ENCODE measurements around the gene SORCS2. TPM values are rescaled to one million over a fixed set of nuclear protein-coding genes. Genes with fewer than 3 reads are reported as not detected.

SORCS2 gene
- total and polyA plus RNA-seq, 2 of the 13 experiments (the other 11 are each of a cell fraction or from before 2014, with no cell fraction given), result 0.82 to 1.0 TPM

DNA sequence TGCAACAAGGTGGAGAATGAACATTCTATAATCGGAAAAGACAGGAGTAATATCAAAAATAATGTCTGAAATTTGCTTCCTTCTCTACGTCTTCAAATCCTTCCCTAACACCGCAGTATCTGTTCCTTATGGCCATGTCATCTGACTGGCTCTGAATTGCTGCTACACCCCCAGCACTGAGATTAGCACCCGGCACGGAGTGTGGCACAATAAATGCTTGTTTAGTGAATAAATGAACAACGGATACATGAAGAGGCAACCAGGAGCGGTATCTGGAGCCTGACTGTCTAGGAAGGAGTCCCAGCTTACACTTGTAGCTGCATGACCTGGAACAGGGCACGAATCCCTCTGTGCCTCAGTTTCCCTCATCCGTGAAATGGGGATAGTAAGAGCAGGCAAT, 583.1 kb downstream of the SORCS2 start:
- no peak for DNase-seq (ENCODE audit: low spot score)
- no peaks in the 10 kb centered on the region for H3K9me3 ChIP-seq (ENCODE audit: low read length)
- H3K4me1 ChIP-seq (ENCODE audit: insufficient read depth, low read length), result peaks cover 67% of the 10 kb centered on the region
- in situ Hi-C loops (cut with HindIII; ENCODE audit: extremely low pct_ligation_motif_present, low pct_unique_long_range_greater_than_20kb), result no loop called here
- H3K27ac ChIP-seq (ENCODE audit: extremely low read length, insufficient read depth, low read length), result no peak overlapping the region
- no peak for ATAC-seq
- H3K4me3 ChIP-seq (replicated peaks in 1 of 3; ENCODE audit: insufficient read depth in 1 of 3, low read depth in 2 of 3, low read length in 3 of 3), result no peak overlapping the region
- ChIA-PET CTCF (ENCODE audit: low intra/inter-chr PET ratio, low total read pairs) (no interaction called here), POLR2A (no interaction called here)
- TF ChIP-seq, protein P1, sequence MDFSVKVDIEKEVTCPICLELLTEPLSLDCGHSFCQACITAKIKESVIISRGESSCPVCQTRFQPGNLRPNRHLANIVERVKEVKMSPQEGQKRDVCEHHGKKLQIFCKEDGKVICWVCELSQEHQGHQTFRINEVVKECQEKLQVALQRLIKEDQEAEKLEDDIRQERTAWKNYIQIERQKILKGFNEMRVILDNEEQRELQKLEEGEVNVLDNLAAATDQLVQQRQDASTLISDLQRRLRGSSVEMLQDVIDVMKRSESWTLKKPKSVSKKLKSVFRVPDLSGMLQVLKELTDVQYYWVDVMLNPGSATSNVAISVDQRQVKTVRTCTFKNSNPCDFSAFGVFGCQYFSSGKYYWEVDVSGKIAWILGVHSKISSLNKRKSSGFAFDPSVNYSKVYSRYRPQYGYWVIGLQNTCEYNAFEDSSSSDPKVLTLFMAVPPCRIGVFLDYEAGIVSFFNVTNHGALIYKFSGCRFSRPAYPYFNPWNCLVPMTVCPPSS (IDR thresholded peaks at IDR 0.05), result no peak
- TF ChIP-seq, protein P2, sequence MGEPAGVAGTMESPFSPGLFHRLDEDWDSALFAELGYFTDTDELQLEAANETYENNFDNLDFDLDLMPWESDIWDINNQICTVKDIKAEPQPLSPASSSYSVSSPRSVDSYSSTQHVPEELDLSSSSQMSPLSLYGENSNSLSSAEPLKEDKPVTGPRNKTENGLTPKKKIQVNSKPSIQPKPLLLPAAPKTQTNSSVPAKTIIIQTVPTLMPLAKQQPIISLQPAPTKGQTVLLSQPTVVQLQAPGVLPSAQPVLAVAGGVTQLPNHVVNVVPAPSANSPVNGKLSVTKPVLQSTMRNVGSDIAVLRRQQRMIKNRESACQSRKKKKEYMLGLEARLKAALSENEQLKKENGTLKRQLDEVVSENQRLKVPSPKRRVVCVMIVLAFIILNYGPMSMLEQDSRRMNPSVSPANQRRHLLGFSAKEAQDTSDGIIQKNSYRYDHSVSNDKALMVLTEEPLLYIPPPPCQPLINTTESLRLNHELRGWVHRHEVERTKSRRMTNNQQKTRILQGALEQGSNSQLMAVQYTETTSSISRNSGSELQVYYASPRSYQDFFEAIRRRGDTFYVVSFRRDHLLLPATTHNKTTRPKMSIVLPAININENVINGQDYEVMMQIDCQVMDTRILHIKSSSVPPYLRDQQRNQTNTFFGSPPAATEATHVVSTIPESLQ (CRISPR knock-in tag; conservative IDR thresholded peaks at IDR 0.05), result no peak
- TF ChIP-seq TOE1 (CRISPR knock-in tag; IDR thresholded peaks at IDR 0.05) (no peak), SP5 (CRISPR knock-in tag; IDR thresholded peaks at IDR 0.05; ENCODE audit: borderline replicate concordance, low read depth) (no peak), TRIM24 (CRISPR knock-in tag; IDR thresholded peaks at IDR 0.05) (no peak), RELA (CRISPR knock-in tag; IDR thresholded peaks at IDR 0.05) (no peak), PPARG (CRISPR knock-in tag; conservative IDR thresholded peaks at IDR 0.05) (no peak), PHF21A (CRISPR knock-in tag; IDR thresholded peaks at IDR 0.05) (no peak), ZNF317 (CRISPR knock-in tag; IDR thresholded peaks at IDR 0.05) (no peak), FOXC1 (CRISPR knock-in tag; IDR thresholded peaks at IDR 0.05; ENCODE audit: borderline replicate concordance) (no peak), NBN (conservative IDR thresholded peaks at IDR 0.05) (no peak), ZNF619 (CRISPR knock-in tag; IDR thresholded peaks at IDR 0.05) (no peak)
- TF ChIP-seq, protein P3, sequence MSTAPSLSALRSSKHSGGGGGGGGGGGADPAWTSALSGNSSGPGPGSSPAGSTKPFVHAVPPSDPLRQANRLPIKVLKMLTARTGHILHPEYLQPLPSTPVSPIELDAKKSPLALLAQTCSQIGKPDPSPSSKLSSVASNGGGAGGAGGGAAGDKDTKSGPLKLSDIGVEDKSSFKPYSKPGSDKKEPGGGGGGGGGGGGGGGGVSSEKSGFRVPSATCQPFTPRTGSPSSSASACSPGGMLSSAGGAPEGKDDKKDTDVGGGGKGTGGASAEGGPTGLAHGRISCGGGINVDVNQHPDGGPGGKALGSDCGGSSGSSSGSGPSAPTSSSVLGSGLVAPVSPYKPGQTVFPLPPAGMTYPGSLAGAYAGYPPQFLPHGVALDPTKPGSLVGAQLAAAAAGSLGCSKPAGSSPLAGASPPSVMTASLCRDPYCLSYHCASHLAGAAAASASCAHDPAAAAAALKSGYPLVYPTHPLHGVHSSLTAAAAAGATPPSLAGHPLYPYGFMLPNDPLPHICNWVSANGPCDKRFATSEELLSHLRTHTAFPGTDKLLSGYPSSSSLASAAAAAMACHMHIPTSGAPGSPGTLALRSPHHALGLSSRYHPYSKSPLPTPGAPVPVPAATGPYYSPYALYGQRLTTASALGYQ (CRISPR knock-in tag; IDR thresholded peaks at IDR 0.05), result no peak
- TF ChIP-seq, protein P4, sequence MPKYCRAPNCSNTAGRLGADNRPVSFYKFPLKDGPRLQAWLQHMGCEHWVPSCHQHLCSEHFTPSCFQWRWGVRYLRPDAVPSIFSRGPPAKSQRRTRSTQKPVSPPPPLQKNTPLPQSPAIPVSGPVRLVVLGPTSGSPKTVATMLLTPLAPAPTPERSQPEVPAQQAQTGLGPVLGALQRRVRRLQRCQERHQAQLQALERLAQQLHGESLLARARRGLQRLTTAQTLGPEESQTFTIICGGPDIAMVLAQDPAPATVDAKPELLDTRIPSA (CRISPR knock-in tag; IDR thresholded peaks at IDR 0.05; ENCODE audit: borderline replicate concordance), result no peak
- TF ChIP-seq, protein P5, sequence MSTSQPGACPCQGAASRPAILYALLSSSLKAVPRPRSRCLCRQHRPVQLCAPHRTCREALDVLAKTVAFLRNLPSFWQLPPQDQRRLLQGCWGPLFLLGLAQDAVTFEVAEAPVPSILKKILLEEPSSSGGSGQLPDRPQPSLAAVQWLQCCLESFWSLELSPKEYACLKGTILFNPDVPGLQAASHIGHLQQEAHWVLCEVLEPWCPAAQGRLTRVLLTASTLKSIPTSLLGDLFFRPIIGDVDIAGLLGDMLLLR (CRISPR knock-in tag; IDR thresholded peaks at IDR 0.05), result no peak
- TF ChIP-seq, protein P6, sequence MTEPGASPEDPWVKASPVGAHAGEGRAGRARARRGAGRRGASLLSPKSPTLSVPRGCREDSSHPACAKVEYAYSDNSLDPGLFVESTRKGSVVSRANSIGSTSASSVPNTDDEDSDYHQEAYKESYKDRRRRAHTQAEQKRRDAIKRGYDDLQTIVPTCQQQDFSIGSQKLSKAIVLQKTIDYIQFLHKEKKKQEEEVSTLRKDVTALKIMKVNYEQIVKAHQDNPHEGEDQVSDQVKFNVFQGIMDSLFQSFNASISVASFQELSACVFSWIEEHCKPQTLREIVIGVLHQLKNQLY (CRISPR knock-in tag; IDR thresholded peaks at IDR 0.05), result no peak
- BruUV-seq (replicated peaks), result no TSS peak
- WGBS (ENCODE audit: low lambda C conversion rate), result 94% methylated on average over 9 of the region's 9 CpGs
- H2AFZ ChIP-seq (ENCODE audit: low read length), result no peak overlapping the region
- no peaks in the 10 kb centered on the region for H3K27me3 ChIP-seq (ENCODE audit: control insufficient read depth in 1 of 2, insufficient read depth in 2 of 2, low read length in 2 of 2)
- intact Hi-C loops (cut with micrococcal nuclease; ENCODE audit: unreplicated experiment), result no loop called here
- H3K9ac ChIP-seq (ENCODE audit: insufficient read depth, low read depth, low read length), result no peak overlapping the region
- H4K20me1 ChIP-seq (ENCODE audit: insufficient read depth, low read length), result no peaks in the 10 kb centered on the region
- peaks cover 6 to 28% of the 10 kb centered on the region in 2 experiments; a peak in 4 of 5 replicates for H3K36me3 ChIP-seq (replicated peaks in 1 of 2; ENCODE audit: control insufficient read depth in 1 of 2, insufficient read depth in 2 of 2, low read length in 2 of 2)
- H3K4me2 ChIP-seq (ENCODE audit: low read depth, low read length), result no peak overlapping the region
- no peak for FAIRE-seq
- no peaks in the 10 kb centered on the region for H3K79me2 ChIP-seq (ENCODE audit: insufficient read depth, low read length)
